Measurements from ENCODE around the gene TRIM17. TPM values are rescaled to one million over a fixed set of nuclear protein-coding genes. Genes with fewer than 3 reads are reported as not detected.

Gene TRIM17
- total RNA-seq, 1 donor from 2014 or later = 1.5 TPM

GRCh38 chr1:228405200-228405978, 11.3 kb downstream of the TRIM17 start:
- Mint-ChIP-seq H3K4me3 (ENCODE audit: unreplicated experiment) (peak overlapping the region; percentile 98), H3K4me1 (ENCODE audit: low read depth, unreplicated experiment) (peaks cover 7% of the 10 kb centered on the region), H3K9me3 (ENCODE audit: unreplicated experiment) (no peaks in the 10 kb centered on the region), H3K27ac (ENCODE audit: unreplicated experiment) (peak overlapping the region; percentile 93), H3K36me3 (ENCODE audit: low read depth, unreplicated experiment) (peaks cover 7% of the 10 kb centered on the region), H3K27me3 (ENCODE audit: low read depth, unreplicated experiment) (no peaks in the 10 kb centered on the region)
- TF ChIP-seq CTCF (IDR thresholded peaks at IDR 0.05; ENCODE audit: insufficient read depth, low read depth, low read length) = no peak
- no peak for TF ChIP-seq EZH2 (IDR thresholded peaks at IDR 0.05; ENCODE audit: insufficient read depth, low read length)
- peaks cover 4% of the 10 kb centered on the region for H3K36me3 ChIP-seq (ENCODE audit: insufficient read depth, low read length)
- H4K20me1 ChIP-seq (ENCODE audit: insufficient read depth, low read length) = peaks cover 72% of the 10 kb centered on the region
- peaks cover 77% of the 10 kb centered on the region for H3K79me2 ChIP-seq (ENCODE audit: insufficient read depth, low read length)
- peaks cover 24% of the 10 kb centered on the region for H3K4me1 ChIP-seq (ENCODE audit: insufficient read depth, low read length)
- H3K27me3 ChIP-seq (ENCODE audit: insufficient read depth, low read length) = no peaks in the 10 kb centered on the region
- no peak overlapping the region for H2AFZ ChIP-seq (ENCODE audit: low read depth, low read length)
- DNase-seq (ENCODE audit: low read depth) (no peak), FAIRE-seq (no peak)
- peak overlapping the region; percentile 98 for H3K4me2 ChIP-seq (ENCODE audit: low read length)
- peak overlapping the region; percentile 73 for H3K4me3 ChIP-seq (ENCODE audit: insufficient read depth, low read depth, low read length)
- no peak overlapping the region for H3K27ac ChIP-seq (ENCODE audit: low read depth, low read length)
- no peaks in the 10 kb centered on the region for H3K9me3 ChIP-seq (ENCODE audit: insufficient read depth, low read depth, low read length)
- peak overlapping the region; percentile 84 for H3K9ac ChIP-seq (ENCODE audit: low read length)

GRCh38 chr1:228404107-228404720, 12.4 kb downstream of the TRIM17 start:
- Histone ChIP-seq H3K27ac (ENCODE audit: low read depth, low read length) (no peak overlapping the region), H3K9me3 (ENCODE audit: insufficient read depth, low read depth, low read length) (no peaks in the 10 kb centered on the region), H4K20me1 (ENCODE audit: insufficient read depth, low read length) (peaks cover 74% of the 10 kb centered on the region), H3K36me3 (ENCODE audit: insufficient read depth, low read length) (peaks cover 5% of the 10 kb centered on the region), H3K79me2 (ENCODE audit: insufficient read depth, low read length) (peaks cover 77% of the 10 kb centered on the region), H3K4me2 (ENCODE audit: low read length) (peak overlapping the region; percentile 98), H3K27me3 (ENCODE audit: insufficient read depth, low read length) (no peaks in the 10 kb centered on the region), H3K9ac (ENCODE audit: low read length) (peak overlapping the region; percentile 36), H3K4me3 (ENCODE audit: insufficient read depth, low read depth, low read length) (no peak overlapping the region), H2AFZ (ENCODE audit: low read depth, low read length) (no peak overlapping the region), H3K4me1 (ENCODE audit: insufficient read depth, low read length) (peaks cover 24% of the 10 kb centered on the region)
- H3K4me3 Mint-ChIP-seq (ENCODE audit: unreplicated experiment) = peak overlapping the region; percentile 98
- peaks cover 7% of the 10 kb centered on the region for H3K36me3 Mint-ChIP-seq (ENCODE audit: low read depth, unreplicated experiment)
- no peak overlapping the region for H3K27ac Mint-ChIP-seq (ENCODE audit: unreplicated experiment)
- DNase-seq (ENCODE audit: low read depth) (no peak), FAIRE-seq (no peak)
- H3K9me3 Mint-ChIP-seq (ENCODE audit: unreplicated experiment) = no peaks in the 10 kb centered on the region
- H3K4me1 Mint-ChIP-seq (ENCODE audit: low read depth, unreplicated experiment) = peaks cover 7% of the 10 kb centered on the region
- TF ChIP-seq CTCF (IDR thresholded peaks at IDR 0.05; ENCODE audit: insufficient read depth, low read depth, low read length) (no peak), EZH2 (IDR thresholded peaks at IDR 0.05; ENCODE audit: insufficient read depth, low read length) (no peak)
- H3K27me3 Mint-ChIP-seq (ENCODE audit: low read depth, unreplicated experiment) = no peaks in the 10 kb centered on the region

Measured in astrocyte (in vitro differentiated cells and primary cell).